Gastrocnemius medialis (tissue), 4 donors: Measurements from ENCODE around the gene ARMC8.

Experiments used
- CTCF ChIP-seq, 5 experiments: fragments of 450-650 bp in 3 of 5; fragments of 200-600 bp in 2 of 5; sonication (generic) in 2 of 5; IDR thresholded peaks in 4 of 5; conservative IDR thresholded peaks in 1 of 5; 1 replicate in 4 of 5; 2 replicates in 1 of 5; pipeline ENCODE4 v1.5.1; 2016 to 2019; ENCODE audit warnings: antibody characterized with exemption in 5 of 5, mild to moderate bottlenecking in 3 of 5, moderate library complexity in 3 of 5
- POLR2A ChIP-seq, 2 donors: fragments of 450-650 bp; IDR thresholded peaks; one replicate each; pipeline ENCODE4 v1.6.1; 2017; ENCODE audit warnings: antibody characterized with exemption in 2 of 2, mild to moderate bottlenecking in 2 of 2, moderate library complexity in 2 of 2

DNA sequence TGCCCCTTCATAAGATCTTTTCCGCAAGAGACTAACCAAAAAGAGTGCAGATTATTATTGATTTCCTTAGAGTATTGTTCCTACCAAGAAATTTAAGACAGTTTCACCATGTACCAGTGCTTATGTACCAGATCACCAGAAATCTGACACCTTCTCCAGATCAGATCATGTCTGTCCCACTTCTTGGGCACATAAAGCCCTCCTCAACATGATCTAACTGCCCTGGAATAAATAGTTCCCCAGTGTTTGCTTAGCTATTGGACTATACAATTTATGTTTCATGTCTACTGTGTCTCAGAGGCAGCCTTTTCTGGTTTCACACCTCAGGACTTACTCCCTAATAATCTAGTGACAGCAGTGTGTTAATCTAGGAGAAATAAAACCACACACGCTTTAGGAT, 95.7 kb downstream of the ARMC8 start:
- no peak for TF ChIP-seq CTCF (IDR thresholded peaks at IDR 0.05 in 4 of 5, conservative IDR thresholded peaks at IDR 0.05 in 1 of 5)
- no peak for TF ChIP-seq POLR2A (IDR thresholded peaks at IDR 0.05)
